Effector memory CD4-positive, alpha-beta T cell (primary cell): ENCODE measurements around the gene CRYBG3.
A peak's percentile ranks its signal among the peaks of the same experiment; 100 is the strongest.

Source experiments
- DNase-seq, 3 donors: peaks; one replicate each; pipeline ENCODE4 v3.0.0-alpha.2; 2020
- H3K27ac ChIP-seq: 2 replicates; pipeline ENCODE4 v1.7.0; 2013; ENCODE audit warnings: mild to moderate bottlenecking, low read length, moderate library complexity; ENCODE audit not compliant: insufficient read depth, poor library complexity, severe bottlenecking
- H3K27me3 ChIP-seq: replicated peaks from 2 replicates; pipeline ENCODE4 v1.7.0; 2013; ENCODE audit warnings: mild to moderate bottlenecking, low read length; ENCODE audit not compliant: insufficient read depth, control insufficient read depth, poor library complexity, severe bottlenecking
- H3K36me3 ChIP-seq: 2 replicates; pipeline ENCODE4 v1.7.0; 2013; ENCODE audit warnings: mild to moderate bottlenecking, low read length, moderate library complexity; ENCODE audit not compliant: control insufficient read depth, insufficient read depth
- H3K4me1 ChIP-seq: 2 replicates; pipeline ENCODE4 v1.7.0; 2013; ENCODE audit warnings: low read length, mild to moderate bottlenecking; ENCODE audit not compliant: control insufficient read depth, insufficient read depth, poor library complexity, severe bottlenecking
- H3K4me3 ChIP-seq: 2 replicates; pipeline ENCODE4 v1.7.0; 2013; ENCODE audit warnings: low read length, low read depth, mild to moderate bottlenecking; ENCODE audit not compliant: insufficient read depth, poor library complexity, severe bottlenecking
- H3K9me3 ChIP-seq: 2 replicates; pipeline ENCODE4 v1.7.0; 2013; ENCODE audit warnings: mild to moderate bottlenecking, low read length, moderate library complexity; ENCODE audit not compliant: control insufficient read depth

CRYBG3 gene

GRCh38 chr3:97968376-97968775 lies 146.6 kb downstream of the CRYBG3 start:
- H3K4me1 ChIP-seq, result peaks cover 19% of the 10 kb centered on the region
- H3K27ac ChIP-seq, result no peak overlapping the region
- no peaks in the 10 kb centered on the region for H3K9me3 ChIP-seq
- no peak for DNase-seq
- H3K27me3 ChIP-seq, result no peaks in the 10 kb centered on the region
- no peak overlapping the region for H3K4me3 ChIP-seq
- no peaks in the 10 kb centered on the region for H3K36me3 ChIP-seq

GRCh38 chr3:97969541-97969940 lies 147.7 kb downstream of the CRYBG3 start:
- DNase-seq, result no peak
- Histone ChIP-seq H3K36me3 (no peaks in the 10 kb centered on the region), H3K4me1 (peaks cover 19% of the 10 kb centered on the region), H3K9me3 (no peaks in the 10 kb centered on the region), H3K27me3 (no peaks in the 10 kb centered on the region), H3K4me3 (no peak overlapping the region), H3K27ac (no peak overlapping the region)

GRCh38 chr3:97970156-97970555 lies 148.3 kb downstream of the CRYBG3 start:
- no peak overlapping the region for H3K4me3 ChIP-seq

GRCh38 chr3:97970956-97971620 lies 149.3 kb downstream of the CRYBG3 start:
- DNase-seq, result no peak
- no peaks in the 10 kb centered on the region for H3K27me3 ChIP-seq
- no peaks in the 10 kb centered on the region for H3K36me3 ChIP-seq
- peaks cover 19% of the 10 kb centered on the region for H3K4me1 ChIP-seq
- peak overlapping the region; percentile 48 for H3K27ac ChIP-seq
- H3K4me3 ChIP-seq, result peak overlapping the region; percentile 58
- H3K9me3 ChIP-seq, result no peaks in the 10 kb centered on the region

More at GRCh38 chr3:97970156-97970555, 148.3 kb downstream of the CRYBG3 start:
- Histone ChIP-seq H3K27me3 (no peaks in the 10 kb centered on the region), H3K9me3 (no peaks in the 10 kb centered on the region), H3K27ac (no peak overlapping the region), H3K36me3 (no peaks in the 10 kb centered on the region), H3K4me1 (peaks cover 19% of the 10 kb centered on the region)
- no peak for DNase-seq

- Histone ChIP-seq H3K9me3 (no peaks in the 10 kb centered on the region), H3K4me1 (peaks cover 19% of the 10 kb centered on the region), H3K27me3 (no peaks in the 10 kb centered on the region), H3K27ac (peak within 1 kb of the TSS; percentile 58), H3K36me3 (no peaks in the 10 kb centered on the region), H3K4me3 (peak within 1 kb of the TSS; percentile 58)
- DNase-seq, result peak; percentile 53 to 58 (median 56)
Observed at GRCh38 chr3:97971679-97972567, 150.1 kb downstream of the CRYBG3 start, which contains the start of gene RIOX2. Gene RIOX2, minus strand, starts transcription at chr3:97972431. Its CDS starts 4,838 bp downstream, at chr3:97967593.

GRCh38 chr3:97972976-97973375 lies 151.2 kb downstream of the CRYBG3 start:
- DNase-seq, result no peak
- no peaks in the 10 kb centered on the region for H3K9me3 ChIP-seq
- H3K36me3 ChIP-seq, result no peaks in the 10 kb centered on the region
- H3K4me1 ChIP-seq, result peaks cover 19% of the 10 kb centered on the region
- H3K27ac ChIP-seq, result peak overlapping the region; percentile 58
- no peak overlapping the region for H3K4me3 ChIP-seq
- no peaks in the 10 kb centered on the region for H3K27me3 ChIP-seq

- Histone ChIP-seq H3K27me3 (no peaks in the 10 kb centered on the region), H3K4me3 (no peak overlapping the region), H3K27ac (no peak overlapping the region), H3K36me3 (no peaks in the 10 kb centered on the region), H3K4me1 (peaks cover 12% of the 10 kb centered on the region), H3K9me3 (no peaks in the 10 kb centered on the region)
- no peak for DNase-seq
Observed at GRCh38 chr3:97974996-97975395, 153.2 kb downstream of the CRYBG3 start.

GRCh38 chr3:97975466-97975865 lies 153.7 kb downstream of the CRYBG3 start:
- DNase-seq, result no peak
- no peaks in the 10 kb centered on the region for H3K9me3 ChIP-seq
- H3K36me3 ChIP-seq, result no peaks in the 10 kb centered on the region
- H3K4me3 ChIP-seq, result no peak overlapping the region
- peaks cover 12% of the 10 kb centered on the region for H3K4me1 ChIP-seq
- H3K27me3 ChIP-seq, result no peaks in the 10 kb centered on the region
- no peak overlapping the region for H3K27ac ChIP-seq

GRCh38 chr3:97979610-97980009 lies 157.8 kb downstream of the CRYBG3 start:
- H3K27me3 ChIP-seq, result no peaks in the 10 kb centered on the region
- H3K4me3 ChIP-seq, result no peak overlapping the region
- no peaks in the 10 kb centered on the region for H3K4me1 ChIP-seq
- no peaks in the 10 kb centered on the region for H3K9me3 ChIP-seq
- no peaks in the 10 kb centered on the region for H3K36me3 ChIP-seq
- H3K27ac ChIP-seq, result no peak overlapping the region
- no peak for DNase-seq

GRCh38 chr3:97981886-97982285 lies 160.1 kb downstream of the CRYBG3 start:
- Histone ChIP-seq H3K27me3 (no peaks in the 10 kb centered on the region), H3K4me3 (no peak overlapping the region)
- DNase-seq, result no peak

More at GRCh38 chr3:97981886-97982285, 160.1 kb downstream of the CRYBG3 start:
- H3K36me3 ChIP-seq, result no peaks in the 10 kb centered on the region
- H3K9me3 ChIP-seq, result no peaks in the 10 kb centered on the region
- no peaks in the 10 kb centered on the region for H3K4me1 ChIP-seq
- no peak overlapping the region for H3K27ac ChIP-seq
